ENCODE data around the gene RPL19.

Gene RPL19

DNA sequence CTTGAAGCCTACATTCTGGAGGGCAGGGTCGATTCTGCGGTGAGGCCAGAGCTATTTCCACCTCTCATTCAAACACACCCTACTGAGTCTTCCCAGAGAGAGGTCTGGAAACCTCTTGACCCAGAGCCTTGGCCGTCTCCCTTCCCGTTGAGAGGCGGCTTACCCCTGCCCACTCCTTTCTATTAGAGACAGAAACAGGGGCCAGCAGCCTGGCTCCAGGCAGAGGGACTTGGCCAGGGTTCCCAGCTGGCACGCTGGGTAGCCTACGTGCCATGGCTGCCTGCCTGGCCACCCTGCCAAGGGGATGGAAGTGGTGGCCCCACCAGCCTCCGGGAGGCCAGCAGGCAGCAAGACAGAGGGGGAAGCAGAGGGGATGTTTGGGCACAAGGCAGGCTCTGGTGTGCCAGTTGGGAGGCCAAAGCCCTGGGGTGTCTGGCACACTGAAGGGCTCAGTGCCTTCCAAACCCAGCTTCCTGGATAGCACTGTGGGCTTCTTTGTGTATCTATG lies 19.6 kb downstream of the RPL19 start:
- no peak for DNase-seq (ENCODE audit: low read depth)
- TF ChIP-seq, protein P1, sequence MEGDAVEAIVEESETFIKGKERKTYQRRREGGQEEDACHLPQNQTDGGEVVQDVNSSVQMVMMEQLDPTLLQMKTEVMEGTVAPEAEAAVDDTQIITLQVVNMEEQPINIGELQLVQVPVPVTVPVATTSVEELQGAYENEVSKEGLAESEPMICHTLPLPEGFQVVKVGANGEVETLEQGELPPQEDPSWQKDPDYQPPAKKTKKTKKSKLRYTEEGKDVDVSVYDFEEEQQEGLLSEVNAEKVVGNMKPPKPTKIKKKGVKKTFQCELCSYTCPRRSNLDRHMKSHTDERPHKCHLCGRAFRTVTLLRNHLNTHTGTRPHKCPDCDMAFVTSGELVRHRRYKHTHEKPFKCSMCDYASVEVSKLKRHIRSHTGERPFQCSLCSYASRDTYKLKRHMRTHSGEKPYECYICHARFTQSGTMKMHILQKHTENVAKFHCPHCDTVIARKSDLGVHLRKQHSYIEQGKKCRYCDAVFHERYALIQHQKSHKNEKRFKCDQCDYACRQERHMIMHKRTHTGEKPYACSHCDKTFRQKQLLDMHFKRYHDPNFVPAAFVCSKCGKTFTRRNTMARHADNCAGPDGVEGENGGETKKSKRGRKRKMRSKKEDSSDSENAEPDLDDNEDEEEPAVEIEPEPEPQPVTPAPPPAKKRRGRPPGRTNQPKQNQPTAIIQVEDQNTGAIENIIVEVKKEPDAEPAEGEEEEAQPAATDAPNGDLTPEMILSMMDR (IDR thresholded peaks at IDR 0.05; ENCODE audit: low read depth, low read length, missing control alignments): no peak
- in situ Hi-C loops (cut with HindIII; ENCODE audit: low sequenced_read_pairs): no loop called here
- no peak overlapping the region for H3K4me3 ChIP-seq (ENCODE audit: low read depth, low read length)

DNA sequence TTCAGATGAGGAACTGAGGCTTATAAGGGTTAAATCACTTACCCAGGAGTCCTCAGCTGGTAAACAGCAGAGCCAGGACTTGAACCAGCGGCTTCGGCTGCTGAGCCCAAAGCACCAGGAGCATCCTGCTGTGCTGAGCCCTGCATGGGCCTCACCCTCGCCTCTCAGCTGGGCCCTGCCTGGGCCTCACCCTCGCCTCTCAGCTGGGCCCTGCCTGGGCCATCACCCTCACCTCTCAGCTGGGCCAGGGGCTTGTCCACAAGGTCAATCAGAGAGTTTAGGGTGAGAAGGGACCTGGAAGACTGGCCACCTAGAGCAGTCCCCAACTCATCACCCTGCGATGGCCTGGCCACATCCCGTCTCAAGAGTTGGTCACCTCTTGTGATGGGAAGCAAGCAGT lies 21.5 kb downstream of the RPL19 start:
- DNase-seq (ENCODE audit: low read depth): no peak
- in situ Hi-C loops (cut with HindIII; ENCODE audit: low sequenced_read_pairs): no loop called here

DNA sequence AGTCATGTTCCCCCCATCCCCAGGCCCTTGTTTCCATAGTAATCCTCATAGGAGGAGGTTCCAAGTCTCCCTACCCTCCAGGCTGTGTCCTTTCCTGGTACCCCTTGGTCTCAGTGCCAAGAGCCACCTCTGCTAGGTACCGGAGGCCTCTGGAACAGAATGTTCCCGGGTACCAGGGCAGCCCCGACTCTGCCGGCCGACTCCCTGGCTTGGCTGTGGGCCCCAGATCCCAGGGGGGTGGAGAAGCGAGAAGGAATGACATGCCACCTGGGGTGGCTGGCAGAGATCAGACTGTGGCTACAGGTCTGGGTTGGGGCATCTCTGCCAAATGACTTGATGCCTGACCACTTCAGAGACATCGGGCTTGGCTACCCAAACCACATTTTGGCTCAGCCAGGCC lies 22.1 kb downstream of the RPL19 start:
- no peak overlapping the region for H3K4me3 ChIP-seq (ENCODE audit: low read depth, low read length)
- DNase-seq (ENCODE audit: low read depth): no peak
- TF ChIP-seq, protein P1 (IDR thresholded peaks at IDR 0.05; ENCODE audit: low read depth, low read length, missing control alignments): no peak
- in situ Hi-C loops (cut with HindIII; ENCODE audit: low sequenced_read_pairs): no loop called here

More for the DNA sequence above, 21.5 kb downstream of the RPL19 start:
- TF ChIP-seq, protein P1 (IDR thresholded peaks at IDR 0.05; ENCODE audit: low read depth, low read length, missing control alignments): no peak
- no peak overlapping the region for H3K4me3 ChIP-seq (ENCODE audit: low read depth, low read length)

DNA sequence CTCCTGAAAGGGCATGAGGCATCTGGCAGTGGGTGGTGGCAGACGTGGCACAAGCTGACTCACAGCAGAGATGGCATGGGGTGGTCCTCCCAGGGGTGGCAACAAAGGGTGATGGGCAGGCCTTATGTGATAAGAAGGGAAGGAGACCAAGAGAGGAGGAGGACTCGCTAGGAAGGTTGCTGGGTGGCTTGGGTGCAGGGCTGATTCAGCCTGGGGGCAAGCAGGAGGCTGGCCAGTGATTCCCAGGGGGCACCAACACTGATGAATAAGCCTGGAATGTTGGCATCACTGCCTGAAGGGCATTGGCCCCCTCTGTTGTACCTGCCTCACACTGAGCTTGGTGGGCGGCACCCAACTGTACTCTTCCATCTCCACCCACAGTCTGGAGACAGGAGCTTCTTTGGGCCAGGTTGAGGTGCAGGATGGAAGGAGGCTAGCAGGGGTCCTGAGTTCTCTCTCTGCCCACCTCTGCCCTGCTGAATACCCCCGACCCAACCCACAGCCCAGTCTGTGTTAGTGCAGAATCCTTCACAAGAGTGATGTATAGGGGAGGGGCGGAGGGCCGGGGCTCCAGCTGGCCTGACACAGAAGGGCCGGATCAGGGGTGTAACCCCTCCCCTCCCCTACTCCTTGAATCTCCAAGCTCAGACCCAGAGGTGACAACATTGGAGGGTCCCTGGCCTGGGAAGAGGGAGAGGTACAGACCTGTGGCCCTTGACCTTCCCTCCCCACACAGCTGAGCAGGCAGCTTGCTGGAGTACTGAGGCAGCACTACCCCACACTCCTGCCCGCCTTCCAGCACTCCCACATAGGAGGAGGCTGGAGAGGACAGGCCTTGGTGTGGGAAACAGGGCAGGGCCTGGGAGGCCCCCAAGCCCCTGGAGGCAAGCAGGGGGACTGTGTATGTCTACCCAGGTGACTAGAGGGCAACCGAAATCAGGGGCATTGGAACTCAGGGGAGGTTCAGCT lies 23.1 kb downstream of the RPL19 start:
- TF ChIP-seq, protein P1 (IDR thresholded peaks at IDR 0.05; ENCODE audit: low read depth, low read length, missing control alignments): no peak
- no peak overlapping the region for H3K4me3 ChIP-seq (ENCODE audit: low read depth, low read length)
- in situ Hi-C loops (cut with HindIII; ENCODE audit: low sequenced_read_pairs): no loop called here
- DNase-seq (ENCODE audit: low read depth): no peak

DNA sequence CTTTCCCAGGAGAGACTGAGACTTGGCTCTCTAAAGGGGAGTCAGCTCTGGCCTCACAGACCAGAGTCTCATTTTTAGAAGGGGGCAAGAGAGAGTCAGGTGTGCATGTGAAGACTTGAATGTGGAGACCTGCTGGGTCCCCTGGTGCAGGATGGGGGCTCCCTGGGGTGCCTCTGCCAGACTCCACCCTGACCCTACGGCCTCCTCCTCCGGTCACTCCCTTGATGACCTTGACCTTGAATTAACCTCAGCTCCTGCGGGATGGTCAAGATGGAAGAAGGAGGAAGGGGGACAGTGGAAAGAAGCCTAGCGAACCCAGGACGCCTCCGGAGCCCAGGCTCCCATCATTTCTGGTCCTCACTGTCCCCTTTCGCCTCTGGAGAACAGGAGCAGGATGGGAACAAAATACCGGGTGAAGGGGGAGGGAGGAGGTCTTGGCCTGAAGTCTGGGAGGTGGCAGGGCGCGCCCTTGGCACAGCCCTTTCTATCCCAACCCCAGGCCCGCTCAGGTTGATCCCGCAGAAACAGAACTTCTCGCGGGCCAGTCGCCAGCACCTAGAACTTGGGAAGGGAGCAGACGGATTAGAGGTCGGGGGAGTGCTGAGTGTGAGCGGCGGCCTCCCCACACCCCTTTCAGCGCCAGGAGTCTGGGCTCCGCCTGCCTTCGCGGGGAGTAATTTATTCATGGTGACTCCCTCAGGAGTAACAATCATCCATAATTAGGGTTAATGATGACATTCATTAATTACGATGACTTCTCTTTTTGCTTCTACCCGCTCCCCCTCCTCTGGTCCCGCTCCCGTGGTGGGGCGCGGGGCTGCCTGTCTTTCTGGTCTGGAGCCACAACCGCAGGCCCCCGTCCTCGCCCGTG lies 24.1 kb downstream of the RPL19 start:
- no peak overlapping the region for H3K4me3 ChIP-seq (ENCODE audit: low read depth, low read length)
- in situ Hi-C loops (cut with HindIII; ENCODE audit: low sequenced_read_pairs): no loop called here
- no peak for DNase-seq (ENCODE audit: low read depth)
- TF ChIP-seq, protein P1 (IDR thresholded peaks at IDR 0.05; ENCODE audit: low read depth, low read length, missing control alignments): no peak

DNA sequence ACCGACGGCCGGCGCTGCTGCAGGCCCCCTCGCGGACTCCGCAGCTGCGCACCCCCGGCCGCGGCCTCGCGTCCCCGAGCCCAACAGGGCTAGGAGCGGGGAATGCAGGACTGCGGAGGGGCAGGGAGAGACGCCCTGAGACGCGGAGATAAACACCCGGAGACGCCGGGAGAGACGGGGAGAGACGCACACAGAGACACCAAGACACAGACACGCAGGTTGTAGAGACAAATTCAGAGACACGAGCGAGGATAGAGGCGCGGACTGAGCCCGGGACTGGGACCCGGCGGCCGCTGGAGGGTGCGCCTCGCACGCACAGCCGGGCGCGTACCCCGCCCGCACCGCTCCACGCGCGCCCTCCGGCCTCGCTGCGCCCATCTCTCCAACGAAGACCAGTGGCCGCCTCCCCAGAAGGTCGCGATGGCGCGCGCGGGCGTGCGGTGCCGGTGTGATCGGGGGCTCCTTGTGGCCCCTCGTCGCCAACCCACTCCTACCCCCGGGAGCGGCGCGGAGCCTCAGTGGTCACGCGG lies 24.8 kb downstream of the RPL19 start:
- TF ChIP-seq, protein P1 (IDR thresholded peaks at IDR 0.05; ENCODE audit: low read depth, low read length, missing control alignments): no peak
- no peak for DNase-seq (ENCODE audit: low read depth)
- in situ Hi-C loops (cut with HindIII; ENCODE audit: low sequenced_read_pairs): no loop called here
- peak overlapping the region; percentile 33 for H3K4me3 ChIP-seq (ENCODE audit: low read depth, low read length)

Data from astrocyte of the cerebellum (primary cell).